GM18526 (cell line): Measurements from ENCODE around the gene CCDC148.

Experiments
- POLR2A ChIP-seq: IDR thresholded peaks from 3 replicates; pipeline ENCODE4 v1.6.1; 2011; ENCODE audit not compliant: insufficient read length; ENCODE audit errors: extremely low read depth

The CCDC148 gene

DNA sequence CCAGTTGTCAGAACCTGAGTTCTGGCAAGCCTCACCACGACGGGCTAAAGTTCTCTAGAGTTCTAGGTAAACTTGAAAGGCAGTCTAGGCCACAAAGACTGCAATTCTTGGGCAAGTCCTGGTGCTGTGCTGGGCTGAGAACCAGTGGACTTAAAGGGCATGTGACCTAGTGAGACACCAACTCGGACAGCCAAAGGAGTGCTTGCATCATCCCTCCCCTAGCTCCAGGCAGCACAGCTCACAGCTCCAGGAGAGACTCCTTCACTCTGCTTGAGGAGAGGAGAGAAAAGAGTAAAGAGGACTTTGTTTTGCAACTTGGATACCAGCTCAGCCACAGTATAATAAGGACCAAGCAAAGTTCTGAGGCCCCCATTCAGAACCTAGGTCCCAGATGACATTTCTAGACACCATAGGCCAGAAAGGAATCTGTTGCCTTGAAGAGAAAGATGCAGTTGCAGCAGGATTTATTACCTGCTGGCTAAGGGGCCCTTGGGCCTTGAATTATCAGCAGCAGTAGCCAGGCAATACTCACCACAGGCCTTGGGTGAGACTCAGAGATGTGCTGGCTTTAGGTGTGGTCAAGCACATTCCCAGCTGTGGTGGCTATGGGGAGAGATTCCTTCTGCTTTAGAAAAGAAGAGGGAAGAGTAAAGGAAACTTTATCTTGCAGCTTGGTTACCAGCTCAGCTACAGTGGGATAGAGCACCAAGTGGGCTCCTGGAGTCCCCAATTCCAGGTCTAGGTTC, 303.1 kb downstream of the CCDC148 start:
- no peak for TF ChIP-seq POLR2A

DNA sequence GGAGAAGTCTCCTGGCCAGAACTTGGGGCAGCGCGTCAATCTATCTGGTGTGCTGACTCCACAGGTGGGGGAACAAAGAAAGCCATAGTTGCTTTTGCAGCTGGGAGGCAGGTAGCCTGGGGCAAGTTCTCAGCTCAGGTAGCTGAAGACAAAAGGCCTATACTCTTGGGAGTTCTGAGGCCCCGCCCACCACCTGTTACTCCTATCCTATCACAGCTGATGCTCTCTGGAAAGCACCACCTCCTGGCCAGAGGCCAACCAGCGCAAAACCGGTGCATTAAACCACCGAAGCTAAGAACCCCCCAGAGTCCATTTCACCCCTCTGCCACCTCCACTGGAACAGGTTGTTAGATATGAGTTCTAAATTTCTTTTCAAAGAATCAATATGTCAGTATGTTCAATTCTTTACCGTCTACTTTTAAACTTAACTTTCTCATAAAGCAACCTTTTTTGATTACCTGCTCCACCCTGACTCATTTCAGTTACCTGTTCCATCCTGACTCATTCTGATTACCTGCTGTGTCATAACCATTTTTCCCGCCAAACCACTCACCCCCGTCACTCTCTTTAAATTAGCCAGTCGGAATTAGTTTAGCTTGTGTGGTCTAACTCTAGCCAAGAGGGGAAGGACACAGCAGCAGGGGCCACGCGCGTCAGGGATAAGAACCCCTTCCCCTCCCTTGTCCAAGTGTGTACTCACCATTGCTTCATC, 311.5 kb downstream of the CCDC148 start:
- TF ChIP-seq POLR2A = no peak

DNA sequence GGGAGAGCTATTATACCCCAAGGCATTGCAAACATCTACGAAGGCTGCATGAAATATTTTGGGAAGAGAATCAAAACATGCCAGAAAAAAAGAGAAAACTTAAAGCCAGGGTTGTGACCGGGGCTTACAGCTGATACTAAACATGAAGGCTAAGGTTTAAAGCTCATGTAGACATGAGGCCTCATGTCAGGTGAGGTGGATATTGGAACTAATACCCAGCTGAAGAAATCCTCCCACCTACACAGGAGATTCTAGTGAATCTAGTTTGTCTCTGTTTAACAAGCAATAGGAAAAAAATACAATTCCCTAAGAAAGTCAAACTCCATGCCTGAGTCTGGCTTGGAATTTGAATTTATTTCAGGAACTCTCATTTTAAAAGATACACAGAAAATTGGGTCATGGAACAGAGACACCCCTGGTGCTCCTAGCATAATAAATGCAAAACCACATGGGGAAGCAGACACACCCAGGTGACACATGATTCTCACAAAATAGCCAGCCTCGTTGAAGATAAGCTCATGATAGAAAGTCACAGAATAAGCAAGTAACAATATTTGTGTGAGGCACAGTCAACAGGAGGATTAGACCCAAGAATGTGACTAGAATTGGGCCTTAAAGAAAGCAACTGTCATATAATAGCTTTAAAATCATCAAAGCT, 312.7 kb downstream of the CCDC148 start:
- TF ChIP-seq POLR2A = no peak

DNA sequence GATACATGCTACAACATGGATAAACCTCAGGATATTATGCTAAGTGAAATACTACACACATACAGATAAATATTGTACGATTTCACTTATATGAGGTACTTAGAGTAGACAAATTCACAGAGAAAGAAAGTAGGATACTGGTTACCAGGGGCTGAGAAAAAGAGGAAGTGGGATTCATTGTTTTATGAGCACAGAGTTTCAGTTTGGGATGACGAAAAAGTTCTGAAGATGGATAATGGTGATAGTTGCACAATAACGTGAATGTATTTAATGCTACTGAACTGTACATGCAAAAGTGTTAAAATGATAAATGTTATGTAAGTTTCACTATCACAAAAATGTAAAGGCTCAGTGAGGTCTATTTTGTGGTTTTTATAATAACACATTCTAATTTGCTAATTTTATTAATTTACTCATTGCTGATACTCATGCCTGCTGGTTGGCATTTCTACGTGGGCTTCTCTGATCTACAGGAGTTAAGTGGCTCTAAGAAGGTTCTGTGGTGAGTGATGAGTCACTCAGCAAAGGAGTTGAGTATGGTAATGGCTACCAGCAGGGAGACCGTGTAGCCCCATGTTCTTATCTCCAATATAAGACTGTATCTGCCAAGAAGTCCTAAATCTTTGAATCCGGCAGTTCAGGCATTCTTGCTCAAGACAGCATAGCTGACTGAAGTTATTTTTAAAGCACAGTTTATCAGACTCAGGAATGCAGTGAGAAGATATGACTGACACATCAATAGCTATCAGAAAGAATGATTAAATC, 313.8 kb downstream of the CCDC148 start:
- no peak for TF ChIP-seq POLR2A

DNA sequence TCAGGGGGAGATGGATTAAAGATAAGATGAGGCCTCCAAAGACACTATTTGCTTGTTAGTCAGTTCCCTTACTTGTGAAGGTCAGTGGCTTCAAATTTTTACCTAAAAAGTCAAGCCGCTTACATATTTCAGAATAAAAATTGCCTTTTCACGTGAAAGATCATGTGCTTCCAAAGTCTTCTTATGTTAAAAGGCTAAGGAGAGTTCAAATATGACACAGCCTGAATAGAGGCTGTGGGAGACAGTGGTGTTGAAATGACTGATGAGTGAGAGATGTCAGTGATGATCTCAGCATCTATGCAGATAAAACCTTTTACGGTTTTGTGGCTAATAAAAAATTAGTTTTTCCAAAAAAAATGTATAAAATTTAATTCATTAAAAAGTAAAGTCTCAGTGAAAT, 314.4 kb downstream of the CCDC148 start:
- no peak for TF ChIP-seq POLR2A

DNA sequence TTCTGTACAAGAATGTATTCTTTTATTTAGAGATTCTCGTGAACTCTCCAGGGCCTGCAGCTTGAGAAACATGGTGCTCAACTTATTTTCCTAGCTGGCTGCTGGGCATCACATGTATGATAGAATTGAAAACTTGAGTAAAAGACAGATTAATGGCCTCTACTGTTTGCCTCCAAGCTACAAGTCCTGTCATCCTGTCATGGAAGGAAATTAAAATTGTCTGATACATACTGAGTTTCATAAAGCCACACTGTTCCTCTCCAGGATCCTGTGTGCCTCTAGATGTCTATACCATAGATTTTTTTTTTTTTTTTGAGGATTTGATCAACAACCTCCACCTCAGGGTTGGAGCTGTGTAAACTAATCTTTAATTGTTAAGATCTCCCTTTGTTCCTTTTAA, 316.4 kb downstream of the CCDC148 start:
- no peak for TF ChIP-seq POLR2A

DNA sequence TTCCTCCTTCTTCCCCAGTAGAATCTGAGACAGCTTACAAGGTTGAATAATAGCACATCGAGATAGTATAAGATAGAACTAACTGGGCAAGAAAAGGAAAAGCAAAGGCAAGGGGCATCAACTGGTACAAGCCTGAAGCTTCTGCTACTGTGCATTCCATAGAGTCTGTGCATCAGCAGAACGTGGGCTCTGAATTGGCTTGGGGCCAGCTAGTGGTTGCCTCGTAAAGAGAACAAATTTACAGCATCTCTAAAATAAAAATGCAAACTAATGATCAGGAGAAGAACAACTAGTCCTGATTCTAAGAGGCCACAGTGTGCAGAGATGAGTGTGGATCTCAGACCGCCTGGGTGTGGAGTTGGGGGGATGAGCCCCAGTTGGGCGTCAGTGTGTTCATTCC, 318.3 kb downstream of the CCDC148 start:
- TF ChIP-seq POLR2A = no peak

DNA sequence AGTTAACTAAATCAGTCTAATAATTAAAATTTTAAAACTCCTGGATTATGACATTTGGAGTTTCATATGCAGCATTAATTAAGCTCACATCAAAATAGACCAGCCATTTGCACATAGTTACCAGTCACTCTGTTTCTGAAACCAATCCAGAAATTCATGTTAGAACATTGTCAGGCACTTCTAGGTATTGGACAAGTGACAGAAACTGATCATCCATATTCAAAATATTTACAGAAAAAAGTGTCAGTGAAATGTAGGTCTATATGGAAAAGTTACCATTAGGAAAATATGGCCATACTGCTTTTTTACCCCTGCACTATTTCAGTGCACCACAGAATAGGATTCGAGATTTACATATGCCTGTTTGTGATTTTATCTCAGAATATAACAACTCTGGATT, 321.5 kb downstream of the CCDC148 start:
- no peak for TF ChIP-seq POLR2A

DNA sequence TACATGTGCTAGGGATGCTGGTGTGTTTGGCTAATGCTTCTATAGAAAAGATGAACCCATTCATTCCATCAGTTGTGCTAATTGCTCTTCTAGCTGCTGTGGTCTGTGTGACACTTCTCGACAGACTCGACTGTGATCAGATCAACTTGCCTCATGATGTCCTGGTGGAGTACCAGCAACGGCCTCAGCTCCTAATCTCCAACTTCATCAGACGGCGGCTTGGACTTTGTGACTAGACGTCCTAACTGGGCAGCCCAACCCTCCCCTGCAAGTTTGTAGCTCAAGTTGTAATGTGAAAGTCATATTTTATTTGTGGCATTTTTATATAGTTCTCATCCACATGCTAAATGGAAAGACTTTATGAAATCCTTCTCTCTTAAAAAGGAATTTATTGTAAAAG, 321.9 kb downstream of the CCDC148 start:
- no peak for TF ChIP-seq POLR2A

DNA sequence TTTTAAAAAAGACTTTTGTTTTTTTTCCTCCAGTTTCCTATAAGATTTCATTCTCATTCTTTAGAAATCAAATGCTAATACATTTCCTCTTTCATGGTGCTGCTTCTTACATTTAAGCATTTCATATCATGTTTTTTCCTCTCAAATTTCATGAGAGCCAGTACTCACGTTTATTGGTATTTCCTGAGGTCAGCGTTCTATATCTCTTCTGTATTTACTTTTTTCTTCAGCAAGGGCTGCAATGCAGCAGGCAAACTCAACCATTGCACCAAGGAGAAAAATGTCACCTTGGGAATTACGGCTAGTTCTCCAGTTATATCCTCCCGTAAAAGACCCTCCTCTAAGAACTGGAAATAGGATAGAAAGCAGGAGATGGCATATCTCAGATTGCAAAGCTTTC, 322.5 kb downstream of the CCDC148 start:
- no peak for TF ChIP-seq POLR2A

DNA sequence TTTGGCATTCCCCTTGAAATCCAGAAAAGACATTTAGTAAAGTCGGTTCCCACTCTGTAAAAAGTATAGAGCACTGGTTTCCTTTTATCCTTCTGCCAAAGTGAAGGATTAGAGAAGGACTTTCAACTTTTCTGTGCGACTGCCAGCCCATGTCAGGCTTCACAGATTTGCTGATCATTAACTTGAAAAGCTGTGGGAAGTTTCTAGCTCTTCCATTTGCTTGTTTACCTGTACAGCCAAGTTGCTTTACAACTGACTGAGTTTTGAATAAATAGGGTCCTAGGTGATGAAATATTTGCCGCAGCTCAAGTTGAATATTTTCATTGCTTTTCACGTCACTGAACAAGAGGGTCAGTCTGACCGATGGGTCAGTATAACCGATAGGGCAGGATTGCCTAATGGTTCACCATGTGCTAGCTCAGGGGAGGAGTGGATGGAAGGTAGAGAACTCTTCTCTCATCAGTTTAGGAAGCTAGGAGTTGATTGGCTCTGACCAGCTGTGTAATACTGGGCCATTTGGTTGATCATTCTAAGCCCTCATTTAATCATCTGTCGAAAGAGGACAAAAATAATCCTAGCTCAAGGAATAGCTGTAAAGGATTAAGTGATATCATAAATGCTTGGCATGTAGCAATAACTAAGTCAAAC, 324.5 kb downstream of the CCDC148 start:
- no peak for TF ChIP-seq POLR2A

DNA sequence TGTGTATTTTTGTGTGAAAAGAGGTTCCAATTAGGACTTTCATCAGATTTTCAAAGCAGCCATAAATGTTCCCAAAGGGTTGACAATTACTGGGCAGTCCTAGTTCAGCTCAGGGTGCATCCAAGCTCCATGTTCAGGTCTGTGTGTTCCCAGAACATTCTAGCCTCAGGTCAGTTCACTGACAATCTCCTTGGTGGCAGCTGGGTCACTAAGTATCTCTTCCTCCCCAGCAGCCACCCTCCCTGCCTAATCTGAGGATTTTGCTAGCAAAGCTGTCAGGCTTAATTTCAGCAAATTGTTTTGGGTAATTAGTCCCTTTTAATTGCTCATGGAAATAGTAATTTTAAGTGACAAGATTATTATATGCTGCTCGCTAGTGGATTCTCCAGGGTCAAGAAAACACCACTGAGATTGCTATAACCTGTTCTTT, 325.1 kb downstream of the CCDC148 start:
- TF ChIP-seq POLR2A = no peak

DNA sequence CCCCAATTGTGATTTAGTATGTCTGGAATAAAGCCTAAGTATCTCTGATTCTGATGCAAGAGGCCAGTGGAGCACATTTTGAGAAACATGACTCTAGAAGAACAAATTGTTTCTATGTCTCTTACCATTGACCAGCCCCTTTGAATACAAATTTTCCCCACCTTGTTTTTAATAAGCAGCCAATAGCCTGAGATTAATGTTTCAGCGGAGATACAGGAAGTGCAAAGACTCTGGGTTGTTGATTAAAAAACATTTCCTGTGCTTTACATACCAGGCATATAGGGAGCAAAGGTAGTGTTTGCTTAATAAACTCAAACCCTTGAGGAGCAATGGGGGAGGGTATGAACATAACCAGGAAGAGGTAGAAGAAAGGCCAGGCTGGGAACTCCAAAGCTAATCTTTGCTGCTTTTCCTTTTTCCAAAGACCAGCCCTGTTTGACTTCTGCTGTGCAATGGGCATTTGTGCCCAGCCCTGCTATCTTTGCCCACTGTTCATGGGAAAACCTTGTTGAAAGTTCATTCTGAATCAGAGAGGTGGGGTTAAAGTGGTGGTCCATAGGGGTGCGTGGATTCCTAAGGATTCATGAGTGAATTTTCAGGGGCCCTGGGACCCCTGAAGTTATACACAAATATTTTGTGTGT, 325.6 kb downstream of the CCDC148 start:
- TF ChIP-seq POLR2A = no peak

DNA sequence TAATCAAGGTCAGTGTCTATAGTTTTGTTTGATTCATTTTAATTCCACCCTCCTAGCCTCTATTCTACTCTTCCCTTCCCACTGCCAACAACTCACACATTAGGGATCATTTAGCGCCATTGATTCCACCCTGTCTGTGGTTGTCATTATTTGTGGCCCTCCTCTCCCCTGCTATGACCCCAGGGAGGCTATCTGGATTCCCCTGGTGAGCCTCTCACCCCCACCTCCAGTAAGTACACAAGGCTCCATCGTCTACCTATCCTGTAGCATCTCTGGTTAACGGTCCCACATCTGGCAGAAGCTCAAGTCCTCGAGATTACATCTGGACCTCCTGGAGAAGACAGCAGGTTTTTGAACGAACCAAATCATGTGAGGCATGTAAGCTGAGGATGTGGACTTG, 327.5 kb downstream of the CCDC148 start:
- TF ChIP-seq POLR2A = no peak
